Thyroid gland (tissue), 4 donors: ENCODE data around the gene NDUFS8. TPM values are rescaled to one million over a fixed set of nuclear protein-coding genes. Genes with fewer than 3 reads are reported as not detected.

Experiments
- DNase-seq, 2 donors: peaks; one replicate each; pipeline ENCODE4 v3.0.0-alpha.2; 2019
- H3K27ac ChIP-seq, 3 donors: fragments of 200-600 bp; sonication (generic); 1 replicate in 2 of 3; 2 replicates in 1 of 3; pipeline ENCODE4 v1.5.1; 2016 to 2019; ENCODE audit warnings: mild to moderate bottlenecking in 1 of 3, moderate library complexity in 1 of 3
- H3K27me3 ChIP-seq: fragments of 200-600 bp; sonication (generic); one replicate; pipeline ENCODE4 v1.5.1; 2019
- H3K36me3 ChIP-seq, 2 donors: fragments of 200-600 bp; sonication (generic); one replicate each; pipeline ENCODE4 v1.5.1; 2016 to 2019
- H3K4me1 ChIP-seq, 2 donors: fragments of 200-600 bp; sonication (generic); one replicate each; pipeline ENCODE4 v1.5.1; 2017 to 2019
- H3K4me3 ChIP-seq, 3 donors: fragments of 200-600 bp; sonication (generic); replicated peaks in 1 of 3; 1 replicate in 2 of 3; 2 replicates in 1 of 3; pipeline ENCODE4 v1.5.1; 2016; ENCODE audit warnings: mild to moderate bottlenecking in 1 of 3
- H3K9me3 ChIP-seq: fragments of 200-600 bp; sonication (generic); one replicate; pipeline ENCODE4 v1.5.1; 2017
- POLR2A ChIP-seq, 2 donors: fragments of 450-650 bp; IDR thresholded peaks; one replicate each; pipeline ENCODE4 v1.6.1; 2017; ENCODE audit warnings: antibody characterized with exemption in 2 of 2, mild to moderate bottlenecking in 2 of 2, moderate library complexity in 1 of 2
- WGBS, 2 donors: methylation state at CpG; one replicate each; pipeline ENCODE4 v1.1.5; 2017; 5-methylcytosine and 5-hydroxymethylcytosine counted together
- intact Hi-C: fragments of 100-400 bp; cut with DNase I; formaldehyde crosslinking; loops from one replicate; pipeline ENCODE4 v1.15.1; 2023
- total RNA-seq, 4 donors: library from RNA; depleted of rRNA; stranded (reverse); fragments of >200 nt; gene quantifications; one replicate each; pipeline ENCODE4 v1.2.3, GENCODE V29; 2016
- TF ChIP-seq, protein P1 (sequence below), 6 experiments: fragments of 200-600 bp in 3 of 6; fragments of 450-650 bp in 3 of 6; sonication (generic) in 3 of 6; IDR thresholded peaks; one replicate each; pipeline ENCODE4 v1.5.1; 2016 to 2019; ENCODE audit warnings: antibody characterized with exemption in 6 of 6, mild to moderate bottlenecking in 2 of 6, inconsistent platforms in 1 of 6, moderate library complexity in 1 of 6

Gene NDUFS8
- total RNA-seq, 4 donors from 2014 or later, result 222 to 310 (median 254) TPM

DNA sequence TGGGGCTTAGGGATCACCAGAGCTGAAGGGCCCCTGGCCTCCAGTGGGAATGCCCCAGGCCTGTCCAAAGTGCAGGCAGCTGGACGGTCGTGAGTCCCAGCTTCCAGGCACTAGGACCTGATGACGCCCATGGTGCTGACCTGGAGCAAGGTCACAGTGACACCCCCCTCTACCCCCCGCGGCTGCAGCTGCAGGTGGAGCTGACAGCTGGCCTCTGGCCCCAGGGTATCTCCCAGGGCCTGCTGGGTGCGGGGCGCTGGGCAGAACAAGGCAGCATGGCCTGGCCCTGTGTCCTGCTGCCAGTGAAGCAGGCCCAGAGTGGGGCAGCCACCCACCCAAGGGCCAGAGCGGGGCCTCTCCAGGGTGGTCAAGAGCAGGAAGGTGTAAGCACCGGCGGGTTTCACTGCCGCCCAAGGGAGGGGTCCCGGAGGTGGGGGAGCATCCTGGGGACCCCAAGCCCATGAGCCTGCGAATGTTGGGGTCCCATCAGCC lies 7.8 kb downstream of the NDUFS8 start:
- no peak for TF ChIP-seq POLR2A (IDR thresholded peaks at IDR 0.05)
- TF ChIP-seq, protein P1, sequence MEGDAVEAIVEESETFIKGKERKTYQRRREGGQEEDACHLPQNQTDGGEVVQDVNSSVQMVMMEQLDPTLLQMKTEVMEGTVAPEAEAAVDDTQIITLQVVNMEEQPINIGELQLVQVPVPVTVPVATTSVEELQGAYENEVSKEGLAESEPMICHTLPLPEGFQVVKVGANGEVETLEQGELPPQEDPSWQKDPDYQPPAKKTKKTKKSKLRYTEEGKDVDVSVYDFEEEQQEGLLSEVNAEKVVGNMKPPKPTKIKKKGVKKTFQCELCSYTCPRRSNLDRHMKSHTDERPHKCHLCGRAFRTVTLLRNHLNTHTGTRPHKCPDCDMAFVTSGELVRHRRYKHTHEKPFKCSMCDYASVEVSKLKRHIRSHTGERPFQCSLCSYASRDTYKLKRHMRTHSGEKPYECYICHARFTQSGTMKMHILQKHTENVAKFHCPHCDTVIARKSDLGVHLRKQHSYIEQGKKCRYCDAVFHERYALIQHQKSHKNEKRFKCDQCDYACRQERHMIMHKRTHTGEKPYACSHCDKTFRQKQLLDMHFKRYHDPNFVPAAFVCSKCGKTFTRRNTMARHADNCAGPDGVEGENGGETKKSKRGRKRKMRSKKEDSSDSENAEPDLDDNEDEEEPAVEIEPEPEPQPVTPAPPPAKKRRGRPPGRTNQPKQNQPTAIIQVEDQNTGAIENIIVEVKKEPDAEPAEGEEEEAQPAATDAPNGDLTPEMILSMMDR (IDR thresholded peaks at IDR 0.05), result no peak
- intact Hi-C loops, result no loop called here
- Histone ChIP-seq H3K4me1 (peaks cover 35 to 42% of the 10 kb centered on the region in 2 donors), H3K36me3 (peaks cover 6 to 11% of the 10 kb centered on the region in 2 donors), H3K4me3 (peak overlapping the region in 2 of 3 donors; percentile 48 to 64), H3K27ac (peak overlapping the region; percentile 88 to 94 (median 91)), H3K27me3 (no peaks in the 10 kb centered on the region), H3K9me3 (no peaks in the 10 kb centered on the region)
- WGBS, 2 donors, result 31% methylated on average over 3 of the region's 13 CpGs; no CpG with 5 or more reads in 1 of the 2 donors
- DNase-seq, result no peak

DNA sequence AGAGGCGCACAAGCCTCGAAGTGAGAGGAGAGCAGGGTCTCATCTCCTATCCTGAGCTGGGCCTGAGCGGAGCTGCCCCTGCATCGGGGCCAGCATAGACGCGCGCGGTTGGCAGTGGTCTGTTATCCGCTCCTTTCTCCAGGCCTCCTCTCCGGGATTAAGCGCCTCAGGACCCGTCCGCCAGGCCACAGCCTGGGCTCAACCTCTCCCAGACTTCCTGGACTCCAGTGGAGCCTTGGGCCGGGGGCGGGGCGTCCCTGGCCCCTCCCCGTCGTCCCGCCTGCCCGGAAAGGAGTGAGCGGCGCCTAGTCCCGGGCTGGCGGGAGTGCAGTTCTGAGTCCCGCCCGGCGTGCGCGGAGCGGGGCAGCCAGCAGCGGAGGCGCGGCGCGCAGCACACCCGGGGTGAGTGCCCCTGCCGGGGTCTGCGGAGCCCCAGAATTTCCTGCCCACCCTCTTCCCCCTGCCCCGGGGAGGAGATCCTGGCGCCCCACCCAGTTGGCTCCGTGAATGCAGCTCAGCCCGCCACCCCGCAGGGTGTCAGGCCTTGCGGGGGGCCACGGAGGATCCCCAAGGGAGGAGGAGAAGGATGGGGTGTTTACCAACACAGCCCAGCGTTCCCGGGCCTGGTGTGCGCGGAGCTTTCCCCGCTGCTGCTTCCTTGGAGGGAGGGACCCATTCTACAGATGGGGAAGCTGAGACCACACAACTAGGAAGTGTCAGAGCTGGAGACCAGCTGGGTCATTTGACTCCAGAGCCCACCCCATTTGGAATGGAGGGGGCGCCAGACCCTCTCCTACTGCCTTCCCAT lies 8.4 kb downstream of the NDUFS8 start, which contains the start of gene TCIRG1:
Gene TCIRG1, plus strand, starts transcription at position 308 of the 808 bp plus-strand sequence. CDS start 2,247 bp downstream, outside the sequence.
- DNase-seq, result peak; percentile 86 to 89
- TF ChIP-seq, protein P1 (IDR thresholded peaks at IDR 0.05), result no peak
- peak in 1 of 2 donors; percentile 93 for TF ChIP-seq POLR2A (IDR thresholded peaks at IDR 0.05)
- Histone ChIP-seq H3K9me3 (no peaks in the 10 kb centered on the region), H3K27me3 (no peaks in the 10 kb centered on the region), H3K27ac (peak within 1 kb of the TSS; percentile 88 to 94 (median 91)), H3K4me3 (peak within 1 kb of the TSS; percentile 34 to 64 (median 48)), H3K4me1 (peaks cover 35 to 42% of the 10 kb centered on the region in 2 donors), H3K36me3 (peaks cover 4 to 10% of the 10 kb centered on the region in 2 donors)
- 32 to 33% methylated on average over 2 to 7 of the region's 51 CpGs for WGBS, 2 donors
- intact Hi-C loops, result no loop called here

DNA sequence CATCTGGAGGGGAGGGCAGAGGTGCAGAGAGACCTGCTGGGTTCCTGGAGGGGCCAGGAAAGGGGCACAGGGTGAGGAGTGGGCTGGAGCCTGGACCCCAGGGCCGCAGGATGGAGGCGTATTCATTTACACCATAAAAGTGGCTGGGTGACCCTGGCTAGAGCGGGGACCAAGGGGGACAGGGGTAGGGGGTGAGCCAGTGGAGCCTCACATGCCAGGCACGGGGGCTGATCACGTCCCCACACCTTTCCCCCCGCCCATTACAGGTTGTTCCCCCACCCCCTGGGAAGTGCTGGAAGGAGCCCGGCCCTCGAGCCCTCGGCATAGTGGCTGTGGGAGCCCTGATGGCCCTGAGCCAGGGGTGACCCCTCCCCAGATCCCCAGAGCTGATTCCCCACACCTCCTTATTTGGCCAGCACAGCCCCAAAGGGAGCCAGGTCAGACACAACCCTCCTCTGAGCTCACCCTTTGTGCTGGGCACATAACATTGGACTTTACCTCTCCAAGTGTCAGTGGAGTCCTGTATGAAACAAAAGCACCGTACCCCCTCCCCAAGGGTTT lies 9.1 kb downstream of the NDUFS8 start:
- TF ChIP-seq POLR2A (IDR thresholded peaks at IDR 0.05), result no peak
- TF ChIP-seq, protein P1 (IDR thresholded peaks at IDR 0.05), result no peak
- no peaks in the 10 kb centered on the region for H3K9me3 ChIP-seq
- no peaks in the 10 kb centered on the region for H3K27me3 ChIP-seq
- peaks cover 6 to 13% of the 10 kb centered on the region in 2 donors for H3K36me3 ChIP-seq
- intact Hi-C loops, result loop anchor here (5.0 kb wide), 1 partner anchor 83 kb away; the partner anchor contains the start of gene CHKA
- WGBS, 2 donors, result 34 to 35% methylated on average over 6 to 9 of the region's 10 CpGs
- H3K27ac ChIP-seq, result peak overlapping the region; percentile 88 to 94 (median 91)
- DNase-seq, result no peak
- H3K4me3 ChIP-seq, result peak overlapping the region; percentile 34 to 64 (median 48)
- peaks cover 35 to 42% of the 10 kb centered on the region in 2 donors for H3K4me1 ChIP-seq

DNA sequence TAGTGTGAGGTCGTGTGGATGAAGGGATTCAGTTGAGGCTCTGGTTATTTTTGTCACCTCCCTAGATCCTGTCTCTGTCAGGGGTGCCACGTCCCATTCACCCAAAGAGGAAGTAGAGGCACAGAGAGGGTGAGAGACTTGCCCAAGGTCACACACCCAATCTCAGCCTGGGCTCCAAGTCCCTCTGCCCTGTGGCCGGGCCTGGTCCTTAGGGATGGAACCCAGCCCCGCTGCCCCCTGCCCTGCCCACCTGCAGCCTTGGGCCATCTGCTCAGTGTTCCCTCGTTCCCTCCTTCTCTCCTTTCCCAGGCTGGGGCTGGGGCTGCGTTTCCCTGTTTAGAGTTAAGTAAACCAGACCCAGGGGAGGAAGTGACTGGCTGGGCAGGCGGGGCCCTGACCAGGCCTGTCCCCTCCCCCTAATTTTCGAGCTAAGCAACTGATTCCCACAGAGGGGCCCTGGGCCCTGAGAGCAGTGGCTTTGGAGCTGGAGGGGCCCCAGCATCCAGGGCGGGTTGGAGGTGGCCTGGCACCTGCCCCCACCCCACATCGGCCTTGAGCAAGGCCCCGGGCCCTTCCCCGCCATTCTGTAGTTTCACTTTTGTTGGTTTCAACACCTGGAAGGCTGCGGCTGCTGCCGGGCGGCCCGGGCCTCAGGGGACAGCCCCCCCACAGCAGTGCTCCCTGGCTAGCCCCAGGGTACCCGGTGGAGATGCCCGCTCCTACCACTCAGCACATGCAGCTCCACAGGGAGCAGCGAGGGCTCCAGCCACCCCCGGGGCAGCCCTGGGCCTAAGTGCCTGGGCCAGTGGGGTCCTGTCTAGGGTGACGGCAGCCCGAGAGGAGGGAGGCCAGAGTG lies 9.8 kb downstream of the NDUFS8 start:
- 24 to 48% methylated on average over 2 to 21 of the region's 22 CpGs for WGBS, 2 donors
- Histone ChIP-seq H3K4me1 (peaks cover 35 to 42% of the 10 kb centered on the region in 2 donors), H3K27ac (peak overlapping the region; percentile 88 to 94 (median 91)), H3K27me3 (no peaks in the 10 kb centered on the region), H3K36me3 (peaks cover 12 to 14% of the 10 kb centered on the region in 2 donors), H3K9me3 (no peaks in the 10 kb centered on the region), H3K4me3 (peak overlapping the region in 1 of 3 donors; percentile 48)
- DNase-seq, result peak; percentile 71 to 76
- intact Hi-C loops, result loop anchor here (5.0 kb wide), 1 partner anchor 82 kb away; the partner anchor contains the start of gene CHKA
- TF ChIP-seq, protein P1 (IDR thresholded peaks at IDR 0.05), result no peak
- peak in 1 of 2 donors; percentile 38 for TF ChIP-seq POLR2A (IDR thresholded peaks at IDR 0.05)
